Endothelial cell of umbilical vein (primary cell): ENCODE results near the gene ZFY. TPM values are rescaled to one million over a fixed set of nuclear protein-coding genes. Genes with fewer than 3 reads are reported as not detected.
"Not testable (repeated sequence)": the region's sequence is repeated elsewhere in the genome, so short reads cannot be mapped to it uniquely, and the experiment has no call there.

Experiments
- BruUV-seq: library from RNA; stranded (reverse); fragments of 400-500 nt; replicated peaks from 2 replicates; lab custom pipeline; 2021; lab: Mats Ljungman, UMichigan
- CTCF ChIA-PET: fragments of 300-600, 350-600 bp; sonication (Branson Sonifier 250); formaldehyde crosslinking; loops from one replicate; lab custom pipeline; 2021; ENCODE audit warnings: antibody characterized with exemption, inconsistent platforms; lab: Charles Lee
- POLR2A ChIA-PET: fragments of 300-600, 350-600 bp; sonication (Branson Sonifier 250); formaldehyde crosslinking; loops from one replicate; lab custom pipeline; 2021; ENCODE audit warnings: antibody characterized with exemption, inconsistent platforms; lab: Charles Lee
- DNase-seq: peaks from one replicate; pipeline ENCODE4 v3.0.0-alpha.2; 2011; ENCODE audit warnings: low read depth, low spot score
- FAIRE-seq: peaks from 2 replicates; lab custom pipeline; 2011; peaks lifted over from hg19 to GRCh38; lab: Jason Lieb, UNC
- H2AFZ ChIP-seq: 2 replicates; pipeline ENCODE4 v1.6.0; 2012; ENCODE audit warnings: low read depth, low read length, control low read depth, inconsistent platforms
- H3K27ac ChIP-seq: 2 replicates; pipeline ENCODE4 v1.5.1; 2011; ENCODE audit warnings: low read depth, mild to moderate bottlenecking, control low read depth, low read length, moderate library complexity; ENCODE audit not compliant: insufficient read depth
- H3K27me3 ChIP-seq, 2 experiments: 2 replicates each; pipeline versions ENCODE4 v1.6.0 to v1.6.1; 2011; ENCODE audit warnings: low read length in 2 of 2, mixed read lengths in 1 of 2; ENCODE audit not compliant: control insufficient read depth in 2 of 2, insufficient read depth in 2 of 2
- H3K36me3 ChIP-seq, 2 experiments: 2 replicates in 1 of 2; 3 replicates in 1 of 2; pipeline ENCODE4 v1.5.1; 2011; ENCODE audit warnings: low read length in 2 of 2, mild to moderate bottlenecking in 1 of 2, moderate library complexity in 1 of 2; ENCODE audit not compliant: control insufficient read depth in 2 of 2, insufficient read depth in 2 of 2; ENCODE audit errors: extremely low read depth in 1 of 2
- H3K4me1 ChIP-seq: 3 replicates; pipeline ENCODE4 v1.5.1; 2011; ENCODE audit warnings: mild to moderate bottlenecking, low read length; ENCODE audit not compliant: control insufficient read depth, insufficient read depth; ENCODE audit errors: extremely low read depth
- H3K4me2 ChIP-seq: 2 replicates; pipeline ENCODE4 v1.6.1; 2011; ENCODE audit warnings: low read length, control low read depth, mixed read lengths; ENCODE audit not compliant: insufficient read depth
- H3K4me3 ChIP-seq, 3 experiments: fragments of 200-600 bp in 1 of 3; sonication (generic), shearing (Covaris generic) in 1 of 3; replicated peaks in 1 of 3; 2 replicates each; pipeline ENCODE4 v1.5.1; 2011 to 2016; ENCODE audit warnings: control low read depth in 3 of 3, low read length in 3 of 3, mild to moderate bottlenecking in 2 of 3, inconsistent platforms in 1 of 3, low read depth in 1 of 3, moderate library complexity in 1 of 3; ENCODE audit not compliant: insufficient read depth in 1 of 3
- H3K79me2 ChIP-seq: 2 replicates; pipeline ENCODE4 v1.6.0; 2012; ENCODE audit warnings: low read length, inconsistent platforms; ENCODE audit not compliant: control insufficient read depth, insufficient read depth
- H3K9ac ChIP-seq: replicated peaks from 2 replicates; pipeline ENCODE3; 2011; ENCODE audit warnings: low read length, control low read depth; ENCODE audit not compliant: insufficient read depth; ENCODE audit errors: extremely low read depth
- H3K9me1 ChIP-seq: replicated peaks from 3 replicates; pipeline ENCODE4 v1.6.0; 2011; ENCODE audit warnings: mild to moderate bottlenecking, low read length; ENCODE audit not compliant: control insufficient read depth, insufficient read depth; ENCODE audit errors: extremely low read depth
- H3K9me3 ChIP-seq: replicated peaks from 2 replicates; pipeline ENCODE4 v1.5.1; 2012; ENCODE audit warnings: low read length, inconsistent platforms; ENCODE audit not compliant: control insufficient read depth, insufficient read depth
- H4K20me1 ChIP-seq: replicated peaks from 2 replicates; pipeline ENCODE3; 2011; ENCODE audit warnings: mild to moderate bottlenecking, low read length; ENCODE audit not compliant: control insufficient read depth, insufficient read depth; ENCODE audit errors: extremely low read depth
- EZH2 ChIP-seq: IDR thresholded peaks from 2 replicates; pipeline ENCODE4 v1.6.1; 2012; ENCODE audit warnings: borderline replicate concordance, low read depth, mild to moderate bottlenecking, moderate library complexity, low read length, inconsistent platforms; ENCODE audit not compliant: severe bottlenecking
- FOS ChIP-seq: IDR thresholded peaks from 2 replicates; pipeline ENCODE4 v1.6.1; 2011; ENCODE audit warnings: mild to moderate bottlenecking, low read length, moderate library complexity, borderline replicate concordance; ENCODE audit not compliant: insufficient read depth
- JUN ChIP-seq: IDR thresholded peaks from 2 replicates; pipeline ENCODE4 v1.6.1; 2011; ENCODE audit warnings: borderline replicate concordance, low read depth; ENCODE audit not compliant: insufficient read length, insufficient read depth
- MYC ChIP-seq: IDR thresholded peaks from one replicate; pipeline ENCODE4 v1.6.1; 2011; ENCODE audit warnings: mild to moderate bottlenecking, low read depth, low read length
- POLR2A ChIP-seq: IDR thresholded peaks from 2 replicates; pipeline ENCODE4 v1.6.1; 2012; ENCODE audit warnings: low read depth, mild to moderate bottlenecking, control low read depth, low read length
- POLR2AphosphoS5 ChIP-seq: IDR thresholded peaks from 2 replicates; pipeline ENCODE4 v1.6.1; 2012; ENCODE audit warnings: low read depth, mild to moderate bottlenecking, control low read depth, low read length, moderate library complexity; ENCODE audit not compliant: insufficient read depth
- dilution Hi-C: fragments of 300-500 bp; cut with MboI; formaldehyde crosslinking; loops from one replicate; pipeline ENCODE4 v1.15.0; 2019; ENCODE audit warnings: low sequenced_read_pairs; ENCODE audit not compliant: extremely low pct_ligation_motif_present
- intact Hi-C: fragments of 100-400 bp; cut with micrococcal nuclease; formaldehyde crosslinking; loops from one replicate; pipeline ENCODE4 v1.10.0; 2022
- polyA plus RNA-seq, 4 experiments: library from polyadenylated mRNA; depleted of rRNA in 3 of 4; stranded (reverse) in 3 of 4; unstranded in 1 of 4; fragments of >200 nt; gene quantifications; 2 replicates each; pipeline versions ENCODE4 v1.2.1 to v1.2.3, GENCODE V29; 2011 to 2012; ENCODE audit warnings: missing spikeins in 1 of 4
- total RNA-seq: library from RNA; stranded (reverse); gene quantifications from 2 replicates; pipeline ENCODE4 v1.2.3, GENCODE V29; 2021
- TF ChIP-seq, protein P1 (sequence below): IDR thresholded peaks from 2 replicates; pipeline ENCODE4 v1.6.1; 2011; ENCODE audit not compliant: insufficient read depth, insufficient read length
- TF ChIP-seq, protein P2 (sequence below), 2 donors: IDR thresholded peaks; 1 replicate in 1 of 2; 2 replicates in 1 of 2; pipeline ENCODE4 v1.5.1; 2011; ENCODE audit warnings: low read length in 2 of 2, mild to moderate bottlenecking in 2 of 2, moderate library complexity in 2 of 2, control low read depth in 1 of 2, inconsistent platforms in 1 of 2, low read depth in 1 of 2; ENCODE audit not compliant: insufficient read depth in 1 of 2; ENCODE audit errors: extremely low read depth in 1 of 2

The ZFY gene
- total and polyA plus RNA-seq, 2 donors (not counting 3 experiments of a cell fraction or from before 2014, with no cell fraction given) = 3.1 to 10.8 TPM

DNA sequence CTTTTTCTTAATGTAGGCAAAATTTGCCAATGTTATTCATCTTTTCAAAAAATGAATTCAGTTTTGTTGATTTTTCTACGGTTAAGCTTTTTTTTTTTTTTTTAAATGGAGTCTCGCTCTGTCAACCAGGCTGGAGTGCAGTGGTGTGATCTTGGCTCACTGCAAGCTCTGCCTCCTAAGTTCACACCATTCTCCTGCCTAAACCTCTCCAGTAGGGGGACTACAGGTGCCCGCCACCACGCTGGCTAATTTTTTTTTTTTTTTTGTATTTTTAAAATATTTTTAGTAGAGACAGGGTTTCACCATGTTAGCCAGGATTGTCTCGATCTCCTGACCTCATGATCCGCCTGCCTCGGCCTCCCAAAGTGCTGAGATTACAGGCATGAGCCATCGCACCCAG is 52.0 kb downstream of the ZFY start:
- H3K4me1 ChIP-seq, H4K20me1 ChIP-seq, H3K9me1 ChIP-seq, H3K79me2 ChIP-seq, H3K9ac ChIP-seq, intact Hi-C loops, POLR2A ChIA-PET, H3K36me3 ChIP-seq, DNase-seq, BruUV-seq, H3K27me3 ChIP-seq, FAIRE-seq, H3K4me2 ChIP-seq, H3K9me3 ChIP-seq, CTCF ChIA-PET, H3K27ac ChIP-seq, H2AFZ ChIP-seq, H3K4me3 ChIP-seq, dilution Hi-C loops: not testable (repeated sequence)

DNA sequence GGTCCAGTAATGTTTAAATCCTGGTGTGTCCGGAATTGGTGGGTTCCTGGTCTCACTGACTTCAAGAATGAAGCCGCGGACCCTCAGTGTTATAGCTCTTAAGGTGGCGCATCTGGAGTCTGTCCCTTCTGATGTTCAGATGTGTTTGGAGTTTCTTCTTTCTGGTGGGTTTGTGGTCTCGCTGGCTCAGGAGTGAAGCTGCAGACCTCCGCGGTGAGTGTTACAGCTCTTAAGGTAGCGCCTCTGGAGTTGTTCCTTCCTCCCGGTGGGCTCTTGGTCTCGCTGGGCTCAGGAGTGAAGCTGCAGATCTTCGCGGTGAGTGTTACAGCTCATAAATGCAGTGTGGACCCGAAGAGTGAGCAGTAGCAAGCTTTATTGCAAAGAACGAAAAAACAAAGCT is 62.2 kb downstream of the ZFY start:
- DNase-seq, H3K4me1 ChIP-seq, H3K36me3 ChIP-seq, H4K20me1 ChIP-seq, BruUV-seq, H3K9me1 ChIP-seq, POLR2A ChIA-PET, dilution Hi-C loops, H3K9ac ChIP-seq, H3K27me3 ChIP-seq, H3K9me3 ChIP-seq, intact Hi-C loops, H3K79me2 ChIP-seq, H2AFZ ChIP-seq, H3K4me3 ChIP-seq, H3K27ac ChIP-seq, FAIRE-seq, H3K4me2 ChIP-seq: not testable (repeated sequence)
- CTCF ChIA-PET = interaction anchor here (0.6 kb wide), 1 partner anchor 29 kb away, joined by 3 read pairs; no protein-coding TSS in a partner anchor

DNA sequence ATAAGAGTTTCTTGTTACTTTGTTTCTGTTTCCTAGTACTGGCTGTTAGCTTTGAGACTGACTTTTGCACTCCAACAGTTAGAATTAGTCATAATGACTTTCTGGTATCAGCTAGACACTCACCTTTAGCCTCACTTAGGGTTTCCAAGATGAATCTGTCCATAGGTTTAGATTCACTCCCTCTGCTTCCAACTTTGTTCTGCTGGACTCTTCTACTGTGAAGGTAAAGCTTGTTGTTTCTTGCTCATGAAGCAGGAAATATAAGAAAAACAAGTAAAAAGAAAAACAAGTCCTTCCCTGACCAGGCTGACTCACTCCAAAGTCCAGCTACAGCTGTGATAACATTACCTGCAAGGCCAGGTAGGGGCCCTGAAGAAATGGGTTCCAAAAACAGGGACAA is 67.0 kb downstream of the ZFY start:
- BruUV-seq = no TSS peak
- H3K4me2 ChIP-seq = no peak overlapping the region
- peak; percentile 55 for FAIRE-seq

More for the DNA sequence above, 67.0 kb downstream of the ZFY start:
- Histone ChIP-seq H2AFZ (no peak overlapping the region), H3K27ac (no peak overlapping the region), H3K9me3 (no peaks in the 10 kb centered on the region), H4K20me1 (no peaks in the 10 kb centered on the region), H3K79me2 (no peaks in the 10 kb centered on the region), H3K4me3 (no peak overlapping the region), H3K4me1 (peaks cover 24% of the 10 kb centered on the region), H3K36me3 (no peaks in the 10 kb centered on the region), H3K9ac (no peak overlapping the region), H3K27me3 (no peaks in the 10 kb centered on the region), H3K9me1 (no peaks in the 10 kb centered on the region)
- DNase-seq = peak; percentile 63
- intact Hi-C loops (loop anchor here (5.0 kb wide), 2 partner anchors 65 to 115 kb away; partner anchors contain the start of gene ZFY), dilution Hi-C loops (no loop called here)
- TF ChIP-seq, protein P1, sequence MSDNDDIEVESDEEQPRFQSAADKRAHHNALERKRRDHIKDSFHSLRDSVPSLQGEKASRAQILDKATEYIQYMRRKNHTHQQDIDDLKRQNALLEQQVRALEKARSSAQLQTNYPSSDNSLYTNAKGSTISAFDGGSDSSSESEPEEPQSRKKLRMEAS = no peak
- TF ChIP-seq FOS = no peak
- no peak for TF ChIP-seq JUN
- TF ChIP-seq, protein P2, sequence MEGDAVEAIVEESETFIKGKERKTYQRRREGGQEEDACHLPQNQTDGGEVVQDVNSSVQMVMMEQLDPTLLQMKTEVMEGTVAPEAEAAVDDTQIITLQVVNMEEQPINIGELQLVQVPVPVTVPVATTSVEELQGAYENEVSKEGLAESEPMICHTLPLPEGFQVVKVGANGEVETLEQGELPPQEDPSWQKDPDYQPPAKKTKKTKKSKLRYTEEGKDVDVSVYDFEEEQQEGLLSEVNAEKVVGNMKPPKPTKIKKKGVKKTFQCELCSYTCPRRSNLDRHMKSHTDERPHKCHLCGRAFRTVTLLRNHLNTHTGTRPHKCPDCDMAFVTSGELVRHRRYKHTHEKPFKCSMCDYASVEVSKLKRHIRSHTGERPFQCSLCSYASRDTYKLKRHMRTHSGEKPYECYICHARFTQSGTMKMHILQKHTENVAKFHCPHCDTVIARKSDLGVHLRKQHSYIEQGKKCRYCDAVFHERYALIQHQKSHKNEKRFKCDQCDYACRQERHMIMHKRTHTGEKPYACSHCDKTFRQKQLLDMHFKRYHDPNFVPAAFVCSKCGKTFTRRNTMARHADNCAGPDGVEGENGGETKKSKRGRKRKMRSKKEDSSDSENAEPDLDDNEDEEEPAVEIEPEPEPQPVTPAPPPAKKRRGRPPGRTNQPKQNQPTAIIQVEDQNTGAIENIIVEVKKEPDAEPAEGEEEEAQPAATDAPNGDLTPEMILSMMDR (IDR thresholded peaks at IDR 0.05; ENCODE audit: extremely low read depth in 1 of 2, insufficient read depth in 1 of 2, low read depth in 1 of 2, low read length in 2 of 2) = no peak
- TF ChIP-seq POLR2AphosphoS5 = no peak
- TF ChIP-seq POLR2A = no peak
- no peak for TF ChIP-seq MYC
- TF ChIP-seq EZH2 = no peak
- POLR2A ChIA-PET = no interaction called here
- CTCF ChIA-PET = no interaction called here
